ENCODE data around the gene CNTNAP2. TPM values are rescaled to one million over a fixed set of nuclear protein-coding genes. Genes with fewer than 3 reads are reported as not detected.

Gene CNTNAP2
- total and polyA plus RNA-seq, 2 donors (not counting 1 experiment from before 2014, with no cell fraction given), result not detected

GRCh38 chr7:148261523-148261922 lies 2144.9 kb downstream of the CNTNAP2 start:
- H3K79me2 ChIP-seq (ENCODE audit: control insufficient read depth, insufficient read depth, low read length), result no peaks in the 10 kb centered on the region
- H3K27ac ChIP-seq (ENCODE audit: insufficient read depth, low read length), result no peak overlapping the region
- H2AFZ ChIP-seq (ENCODE audit: low read length), result no peak overlapping the region
- H3K9me3 ChIP-seq (ENCODE audit: control insufficient read depth, insufficient read depth, low read depth, low read length), result no peaks in the 10 kb centered on the region
- H3K4me1 ChIP-seq (ENCODE audit: control insufficient read depth, extremely low read depth, insufficient read depth, low read length), result no peaks in the 10 kb centered on the region
- no peak overlapping the region for H3K4me3 ChIP-seq (replicated peaks in 1 of 4; ENCODE audit: control extremely low read depth in 1 of 4, insufficient read depth in 1 of 4, low read depth in 3 of 4, low read length in 4 of 4)
- H3K36me3 ChIP-seq (ENCODE audit: control insufficient read depth, insufficient read depth, low read length), result no peaks in the 10 kb centered on the region
- H4K20me1 ChIP-seq (ENCODE audit: control insufficient read depth, extremely low read depth, insufficient read depth, low read length), result no peaks in the 10 kb centered on the region
- no peak overlapping the region for H3K4me2 ChIP-seq (ENCODE audit: extremely low read depth, insufficient read depth, low read length)
- no peaks in the 10 kb centered on the region for H3K27me3 ChIP-seq (ENCODE audit: control insufficient read depth, insufficient read depth, low read length)
- TF ChIP-seq EZH2 (IDR thresholded peaks at IDR 0.05; ENCODE audit: low read length, missing control alignments) (no peak), CTCF (conservative IDR thresholded peaks at IDR 0.05 in 1 of 2, IDR thresholded peaks at IDR 0.05 in 1 of 2; ENCODE audit: low read depth in 1 of 2, low read length in 2 of 2) (no peak)
- no peak overlapping the region for H3K9ac ChIP-seq (ENCODE audit: insufficient read depth, low read length)
- DNase-seq (ENCODE audit: low read depth in 2 of 2), result no peak

GRCh38 chr7:148261996-148262688 lies 2145.5 kb downstream of the CNTNAP2 start:
- Histone ChIP-seq H3K27me3 (ENCODE audit: control insufficient read depth, insufficient read depth, low read length) (no peaks in the 10 kb centered on the region), H3K9me3 (ENCODE audit: control insufficient read depth, insufficient read depth, low read depth, low read length) (no peaks in the 10 kb centered on the region), H3K4me3 (replicated peaks in 1 of 4; ENCODE audit: control extremely low read depth in 1 of 4, insufficient read depth in 1 of 4, low read depth in 3 of 4, low read length in 4 of 4) (no peak overlapping the region), H4K20me1 (ENCODE audit: control insufficient read depth, extremely low read depth, insufficient read depth, low read length) (no peaks in the 10 kb centered on the region), H3K9ac (ENCODE audit: insufficient read depth, low read length) (no peak overlapping the region), H3K4me1 (ENCODE audit: control insufficient read depth, extremely low read depth, insufficient read depth, low read length) (no peaks in the 10 kb centered on the region), H3K27ac (ENCODE audit: insufficient read depth, low read length) (no peak overlapping the region), H3K79me2 (ENCODE audit: control insufficient read depth, insufficient read depth, low read length) (no peaks in the 10 kb centered on the region), H2AFZ (ENCODE audit: low read length) (no peak overlapping the region), H3K4me2 (ENCODE audit: extremely low read depth, insufficient read depth, low read length) (no peak overlapping the region), H3K36me3 (ENCODE audit: control insufficient read depth, insufficient read depth, low read length) (no peaks in the 10 kb centered on the region)
- TF ChIP-seq CTCF (conservative IDR thresholded peaks at IDR 0.05 in 1 of 2, IDR thresholded peaks at IDR 0.05 in 1 of 2; ENCODE audit: low read depth in 1 of 2, low read length in 2 of 2), result no peak
- TF ChIP-seq EZH2 (IDR thresholded peaks at IDR 0.05; ENCODE audit: low read length, missing control alignments), result no peak
- no peak for DNase-seq (ENCODE audit: low read depth in 2 of 2)

GRCh38 chr7:148262721-148263229 lies 2146.2 kb downstream of the CNTNAP2 start:
- no peak overlapping the region for H3K9ac ChIP-seq (ENCODE audit: insufficient read depth, low read length)

More at GRCh38 chr7:148262721-148263229, 2146.2 kb downstream of the CNTNAP2 start:
- peak; percentile 6 to 48 for DNase-seq (ENCODE audit: low read depth in 2 of 2)
- H3K79me2 ChIP-seq (ENCODE audit: control insufficient read depth, insufficient read depth, low read length), result no peaks in the 10 kb centered on the region
- no peak overlapping the region for H3K4me3 ChIP-seq (replicated peaks in 1 of 4; ENCODE audit: control extremely low read depth in 1 of 4, insufficient read depth in 1 of 4, low read depth in 3 of 4, low read length in 4 of 4)
- no peaks in the 10 kb centered on the region for H3K36me3 ChIP-seq (ENCODE audit: control insufficient read depth, insufficient read depth, low read length)
- H3K4me2 ChIP-seq (ENCODE audit: extremely low read depth, insufficient read depth, low read length), result no peak overlapping the region
- H2AFZ ChIP-seq (ENCODE audit: low read length), result no peak overlapping the region
- H3K27ac ChIP-seq (ENCODE audit: insufficient read depth, low read length), result no peak overlapping the region
- TF ChIP-seq EZH2 (IDR thresholded peaks at IDR 0.05; ENCODE audit: low read length, missing control alignments), result no peak
- peak; percentile 62 to 95 for TF ChIP-seq CTCF (conservative IDR thresholded peaks at IDR 0.05 in 1 of 2, IDR thresholded peaks at IDR 0.05 in 1 of 2; ENCODE audit: low read depth in 1 of 2, low read length in 2 of 2)
- H4K20me1 ChIP-seq (ENCODE audit: control insufficient read depth, extremely low read depth, insufficient read depth, low read length), result no peaks in the 10 kb centered on the region
- H3K4me1 ChIP-seq (ENCODE audit: control insufficient read depth, extremely low read depth, insufficient read depth, low read length), result no peaks in the 10 kb centered on the region
- H3K9me3 ChIP-seq (ENCODE audit: control insufficient read depth, insufficient read depth, low read depth, low read length), result no peaks in the 10 kb centered on the region
- H3K27me3 ChIP-seq (ENCODE audit: control insufficient read depth, insufficient read depth, low read length), result no peaks in the 10 kb centered on the region

All from fibroblast of lung (primary cell).